AG09309 (cell line): ENCODE data around the gene MED16.

ENCODE experiments used
- DNase-seq: peaks from one replicate; pipeline ENCODE4 v3.0.0-alpha.2; 2010; ENCODE audit warnings: low read depth
- H3K4me3 ChIP-seq: 2 replicates; pipeline ENCODE4 v1.5.1; 2011; ENCODE audit warnings: mild to moderate bottlenecking, low read depth, low read length, moderate library complexity; ENCODE audit not compliant: control insufficient read depth
- CTCF ChIP-seq: IDR thresholded peaks from 2 replicates; pipeline ENCODE4 v1.5.1; 2011; ENCODE audit warnings: mild to moderate bottlenecking, low read depth, low read length, inconsistent platforms; ENCODE audit not compliant: insufficient read depth, control insufficient read depth; ENCODE audit errors: missing control alignments

The MED16 gene

GRCh38 chr19:892894-893689, at the start of gene MED16, which contains the start of gene RNU6-9:
Gene MED16, minus strand, starts transcription at chr19:893187. Its CDS starts 2,056 bp downstream, at chr19:891131.
Gene RNU6-9, plus strand, starts transcription at chr19:893484.
- peak within 1 kb of the TSS; percentile 93 for H3K4me3 ChIP-seq
- DNase-seq, result peak; percentile 73
- no peak for TF ChIP-seq CTCF

- H3K4me3 ChIP-seq, result no peak overlapping the region
- DNase-seq, result no peak
- TF ChIP-seq CTCF, result no peak
These were observed 49.2 kb upstream of the MED16 start for GRCh38 chr19:942133-942645.

- peak overlapping the region; percentile 33 for H3K4me3 ChIP-seq
- no peak for TF ChIP-seq CTCF
- no peak for DNase-seq
These were observed 48.5 kb upstream of the MED16 start for GRCh38 chr19:941292-942132.

GRCh38 chr19:940591-941291, 47.8 kb upstream of the MED16 start:
- H3K4me3 ChIP-seq, result peak overlapping the region; percentile 33
- DNase-seq, result no peak
- no peak for TF ChIP-seq CTCF

GRCh38 chr19:939922-940321, 46.9 kb upstream of the MED16 start:
- TF ChIP-seq CTCF, result no peak
- no peak overlapping the region for H3K4me3 ChIP-seq
- no peak for DNase-seq

- no peak for DNase-seq
- H3K4me3 ChIP-seq, result no peak overlapping the region
- no peak for TF ChIP-seq CTCF
These were observed 46.5 kb upstream of the MED16 start for GRCh38 chr19:939439-939838.
